ENCODE measurements around the gene ACSL3. TPM values are rescaled to one million over a fixed set of nuclear protein-coding genes. Genes with fewer than 3 reads are reported as not detected.

Gene ACSL3
- total and polyA plus RNA-seq, 2 donors (not counting 3 experiments of a cell fraction or from before 2014, with no cell fraction given) = 58.7 to 139 TPM

- Histone ChIP-seq H3K36me3 (ENCODE audit: control insufficient read depth in 2 of 2, extremely low read depth in 1 of 2, insufficient read depth in 2 of 2, low read length in 2 of 2) (peaks cover 0 to 2% of the 10 kb centered on the region in 2 experiments), H3K27me3 (ENCODE audit: control insufficient read depth in 2 of 2, insufficient read depth in 2 of 2, low read length in 2 of 2) (no peaks in the 10 kb centered on the region), H4K20me1 (replicated peaks; ENCODE audit: control insufficient read depth, extremely low read depth, insufficient read depth, low read length) (peaks cover 16% of the 10 kb centered on the region), H3K9me3 (replicated peaks; ENCODE audit: control insufficient read depth, insufficient read depth, low read length) (no peaks in the 10 kb centered on the region), H3K4me1 (ENCODE audit: control insufficient read depth, extremely low read depth, insufficient read depth, low read length) (peaks cover 8% of the 10 kb centered on the region), H3K4me3 (replicated peaks in 1 of 3; ENCODE audit: insufficient read depth in 1 of 3, low read depth in 1 of 3, low read length in 3 of 3) (no peak overlapping the region), H3K79me2 (ENCODE audit: control insufficient read depth, insufficient read depth, low read length) (peaks cover 95% of the 10 kb centered on the region), H3K4me2 (ENCODE audit: insufficient read depth, low read length) (no peak overlapping the region), H2AFZ (ENCODE audit: low read depth, low read length) (no peak overlapping the region), H3K27ac (ENCODE audit: insufficient read depth, low read depth, low read length) (no peak overlapping the region), H3K9ac (replicated peaks; ENCODE audit: extremely low read depth, insufficient read depth, low read length) (no peak overlapping the region), H3K9me1 (replicated peaks; ENCODE audit: control insufficient read depth, extremely low read depth, insufficient read depth, low read length) (no peaks in the 10 kb centered on the region)
- intact Hi-C loops (cut with micrococcal nuclease) = no loop called here
- POLR2A ChIA-PET = no interaction called here
- no TSS peak for BruUV-seq (replicated peaks)
- DNase-seq (ENCODE audit: low read depth, low spot score) = no peak
- no peak for FAIRE-seq
- dilution Hi-C loops (cut with MboI; ENCODE audit: extremely low pct_ligation_motif_present, low sequenced_read_pairs) = no loop called here
- TF ChIP-seq GATA2 (IDR thresholded peaks at IDR 0.05; ENCODE audit: insufficient read depth, insufficient read length, low read depth, low read length) = no peak
- CTCF ChIA-PET = interaction anchor here (0.7 to 1.3 kb wide), 3 partner anchors 9 to 36 kb away, joined by 3 to 5 read pairs (median 3); no protein-coding TSS in a partner anchor
Observed at GRCh38 chr2:222884114-222884771, 23.4 kb downstream of the ACSL3 start.

GRCh38 chr2:222884805-222885424, 24.1 kb downstream of the ACSL3 start:
- FAIRE-seq (no peak), DNase-seq (ENCODE audit: low read depth, low spot score) (no peak)
- POLR2A ChIA-PET = no interaction called here
- Histone ChIP-seq H3K27me3 (ENCODE audit: control insufficient read depth in 2 of 2, insufficient read depth in 2 of 2, low read length in 2 of 2) (no peaks in the 10 kb centered on the region), H3K27ac (ENCODE audit: insufficient read depth, low read depth, low read length) (no peak overlapping the region), H3K9me1 (replicated peaks; ENCODE audit: control insufficient read depth, extremely low read depth, insufficient read depth, low read length) (no peaks in the 10 kb centered on the region), H3K36me3 (ENCODE audit: control insufficient read depth in 2 of 2, extremely low read depth in 1 of 2, insufficient read depth in 2 of 2, low read length in 2 of 2) (peaks cover 0 to 2% of the 10 kb centered on the region in 2 experiments), H3K4me2 (ENCODE audit: insufficient read depth, low read length) (no peak overlapping the region), H3K9me3 (replicated peaks; ENCODE audit: control insufficient read depth, insufficient read depth, low read length) (no peaks in the 10 kb centered on the region), H4K20me1 (replicated peaks; ENCODE audit: control insufficient read depth, extremely low read depth, insufficient read depth, low read length) (peaks cover 15% of the 10 kb centered on the region), H3K9ac (replicated peaks; ENCODE audit: extremely low read depth, insufficient read depth, low read length) (no peak overlapping the region), H3K4me1 (ENCODE audit: control insufficient read depth, extremely low read depth, insufficient read depth, low read length) (peaks cover 9% of the 10 kb centered on the region), H3K4me3 (replicated peaks in 1 of 3; ENCODE audit: insufficient read depth in 1 of 3, low read depth in 1 of 3, low read length in 3 of 3) (no peak overlapping the region), H2AFZ (ENCODE audit: low read depth, low read length) (no peak overlapping the region), H3K79me2 (ENCODE audit: control insufficient read depth, insufficient read depth, low read length) (peaks cover 95% of the 10 kb centered on the region)
- dilution Hi-C loops (cut with MboI; ENCODE audit: extremely low pct_ligation_motif_present, low sequenced_read_pairs) = no loop called here
- no TSS peak for BruUV-seq (replicated peaks)
- CTCF ChIA-PET = interaction anchor here (1.1 to 1.3 kb wide), 2 partner anchors 10 to 19 kb away, joined by 3 to 5 read pairs; no protein-coding TSS in a partner anchor
- intact Hi-C loops (cut with micrococcal nuclease) = no loop called here
- TF ChIP-seq POLR2A (IDR thresholded peaks at IDR 0.05; ENCODE audit: low read depth, low read length) = no peak
- no peak for TF ChIP-seq EZH2 (IDR thresholded peaks at IDR 0.05; ENCODE audit: borderline replicate concordance, low read depth, low read length, severe bottlenecking)
- TF ChIP-seq POLR2AphosphoS5 (IDR thresholded peaks at IDR 0.05; ENCODE audit: insufficient read depth, low read depth, low read length) = no peak
- TF ChIP-seq CTCF (IDR thresholded peaks at IDR 0.05; ENCODE audit: extremely low read depth in 1 of 2, insufficient read depth in 1 of 2, low read depth in 1 of 2, low read length in 2 of 2) = no peak
- no peak for TF ChIP-seq MYC (IDR thresholded peaks at IDR 0.05; ENCODE audit: low read depth, low read length)
- no peak for TF ChIP-seq MAX (IDR thresholded peaks at IDR 0.05; ENCODE audit: insufficient read depth, insufficient read length)
- TF ChIP-seq FOS (IDR thresholded peaks at IDR 0.05; ENCODE audit: borderline replicate concordance, insufficient read depth, low read length) = no peak
- TF ChIP-seq GATA2 (IDR thresholded peaks at IDR 0.05; ENCODE audit: insufficient read depth, insufficient read length, low read depth, low read length) = no peak
- TF ChIP-seq JUN (IDR thresholded peaks at IDR 0.05; ENCODE audit: borderline replicate concordance, insufficient read depth, insufficient read length, low read depth) = no peak

Data from endothelial cell of umbilical vein (primary cell).